NCI-H226 (cell line): ENCODE data around the gene CHST13.

Experiments
- DNase-seq: peaks from one replicate; pipeline ENCODE4 v3.0.0-alpha.2; 2015

Gene CHST13

GRCh38 chr3:126510308-126510910 is 13.5 kb upstream of the CHST13 start:
- DNase-seq = no peak

DNA sequence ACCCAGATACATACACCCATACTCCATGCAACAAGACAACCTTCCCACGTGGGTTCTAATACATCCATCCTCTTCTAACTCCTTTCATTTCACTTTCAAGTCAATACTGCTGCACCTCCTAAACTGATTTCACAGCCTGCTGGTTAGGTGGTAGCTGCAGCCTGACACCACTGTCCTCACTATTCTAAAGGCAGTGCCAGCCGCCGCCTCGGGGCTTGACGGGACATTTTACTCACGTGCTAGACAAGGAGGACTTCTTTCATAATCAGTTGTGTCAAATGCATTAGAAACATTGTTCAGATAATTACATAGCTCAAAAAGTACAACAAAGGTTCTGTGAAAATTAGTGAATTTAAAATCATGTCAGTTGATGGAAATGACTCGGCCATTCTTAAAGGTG is 12.7 kb upstream of the CHST13 start:
- no peak for DNase-seq

DNA sequence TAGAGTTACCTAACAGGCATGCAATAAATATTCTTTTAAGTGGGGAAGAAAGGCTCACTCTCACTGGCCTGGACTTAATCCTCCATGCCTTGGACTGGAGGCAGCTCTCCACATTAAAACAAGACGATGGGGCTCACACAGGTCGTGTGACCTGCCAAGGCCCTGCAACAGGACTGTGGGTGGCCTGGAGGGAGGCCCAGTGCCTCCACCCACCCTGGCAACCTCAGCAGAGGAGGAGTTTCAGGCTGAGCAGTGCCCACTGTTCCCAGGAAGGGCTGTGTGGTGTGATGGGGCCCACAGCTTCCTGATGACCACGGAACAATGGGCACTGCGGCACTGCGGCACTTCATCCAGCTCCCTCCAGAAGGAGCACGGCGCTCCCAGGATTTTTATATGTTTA is 11.9 kb upstream of the CHST13 start:
- no peak for DNase-seq

DNA sequence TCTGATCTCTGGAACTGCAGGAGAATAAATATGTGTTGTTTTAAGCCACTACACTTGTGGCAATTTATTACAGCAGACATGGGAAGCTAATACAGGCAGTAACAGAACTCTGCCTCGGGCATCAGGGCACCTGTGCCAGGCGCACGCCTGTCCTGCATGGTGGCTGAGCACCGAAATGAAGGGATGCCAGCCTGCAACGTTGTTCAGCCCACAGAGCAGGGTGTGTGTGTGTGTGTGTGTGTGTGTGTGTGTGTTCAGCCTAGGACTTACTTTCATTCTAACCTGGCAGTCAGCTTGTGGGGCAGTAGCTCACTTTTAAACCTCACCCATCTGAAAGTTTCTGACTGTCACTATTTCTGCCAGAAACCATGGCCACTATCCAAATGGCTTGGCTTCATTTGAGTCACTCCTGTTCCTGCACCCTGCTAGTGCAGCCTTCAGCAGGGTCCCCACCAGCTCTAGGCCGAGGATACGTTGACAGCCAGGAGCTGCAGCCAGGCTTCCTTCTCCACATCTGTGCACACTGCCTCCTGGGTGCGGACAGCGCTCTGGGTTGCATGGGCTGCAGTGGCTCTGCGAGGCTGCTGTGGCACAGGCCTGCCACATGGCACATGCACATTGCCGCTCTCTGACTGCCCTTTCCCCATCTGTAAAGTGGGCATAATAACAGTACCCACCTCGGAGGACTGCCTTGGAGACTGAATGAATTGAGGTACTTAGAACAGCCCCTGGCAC is 10.9 kb upstream of the CHST13 start:
- DNase-seq = no peak

- no peak for DNase-seq
Observed at GRCh38 chr3:126514161-126514560, 9.8 kb upstream of the CHST13 start.

DNA sequence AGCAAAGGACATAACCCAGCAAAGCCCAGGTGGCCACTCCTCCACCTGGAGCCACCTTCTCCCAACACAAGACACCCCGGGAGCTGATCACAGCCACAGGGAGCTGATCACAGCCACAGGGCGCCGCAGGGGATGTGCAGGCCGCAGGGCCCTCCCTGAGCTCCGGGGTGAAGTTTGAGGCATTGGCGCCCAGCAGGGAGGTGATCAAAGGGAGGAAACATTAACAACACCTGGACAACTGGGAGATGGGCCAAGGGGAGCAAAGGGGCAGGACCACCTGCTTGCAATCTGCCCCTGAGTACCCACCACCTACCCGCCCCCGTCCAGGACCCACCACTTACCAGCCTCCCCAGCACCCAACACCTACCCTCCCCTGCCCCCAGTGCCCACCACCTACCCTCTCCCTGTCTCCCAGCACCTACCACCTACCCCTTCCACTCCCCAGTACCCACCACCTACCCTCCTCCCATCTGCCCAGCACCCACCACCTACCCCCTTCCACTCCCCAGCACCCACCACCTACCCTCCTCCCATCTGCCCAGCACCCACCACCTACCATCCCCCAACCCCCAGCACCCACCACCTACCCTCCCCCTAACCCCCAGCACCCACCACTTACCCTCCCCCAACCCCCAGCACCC is 8.8 kb upstream of the CHST13 start:
- DNase-seq = no peak

GRCh38 chr3:126516152-126516935 is 7.6 kb upstream of the CHST13 start:
- DNase-seq = no peak

GRCh38 chr3:126516936-126517290 is 7.0 kb upstream of the CHST13 start:
- DNase-seq = no peak

DNA sequence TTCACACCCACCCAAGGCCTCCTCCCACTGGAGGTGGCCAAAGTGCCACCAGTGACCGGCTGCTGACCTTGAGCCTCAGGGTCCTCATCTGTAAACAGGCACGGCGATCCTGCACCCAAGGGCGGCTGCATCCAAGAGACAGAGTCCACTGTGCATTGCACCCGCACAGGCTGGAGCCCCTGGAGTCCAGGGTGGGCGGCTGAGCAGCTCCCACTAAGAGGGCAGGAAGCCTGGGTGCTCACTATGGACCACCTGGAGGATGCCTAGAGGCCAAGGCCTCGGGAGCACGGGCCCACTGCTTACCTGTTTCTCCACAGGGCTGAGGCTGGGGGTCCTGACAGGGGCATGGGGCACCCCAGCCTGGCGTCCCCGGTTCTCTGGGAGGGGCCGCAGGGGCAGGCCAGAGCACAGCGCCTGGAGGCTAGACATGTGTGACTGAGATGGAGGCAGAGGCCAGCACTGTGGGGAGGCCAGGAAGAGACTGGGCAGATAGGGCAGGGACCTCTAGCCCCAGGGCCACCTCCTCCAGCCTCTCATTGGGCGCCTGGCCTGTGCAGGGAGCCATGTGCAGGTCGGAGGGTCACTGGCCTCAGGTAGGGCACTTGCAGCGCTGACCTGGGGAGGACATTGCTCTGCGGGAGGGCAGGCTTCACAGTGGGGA is 6.5 kb upstream of the CHST13 start, which contains the start of gene UROC1:
Gene UROC1 (minus strand): TSS at position 483 of the 661 bp plus-strand sequence. CDS start 54 bp downstream, at position 429.
- DNase-seq = no peak

DNA sequence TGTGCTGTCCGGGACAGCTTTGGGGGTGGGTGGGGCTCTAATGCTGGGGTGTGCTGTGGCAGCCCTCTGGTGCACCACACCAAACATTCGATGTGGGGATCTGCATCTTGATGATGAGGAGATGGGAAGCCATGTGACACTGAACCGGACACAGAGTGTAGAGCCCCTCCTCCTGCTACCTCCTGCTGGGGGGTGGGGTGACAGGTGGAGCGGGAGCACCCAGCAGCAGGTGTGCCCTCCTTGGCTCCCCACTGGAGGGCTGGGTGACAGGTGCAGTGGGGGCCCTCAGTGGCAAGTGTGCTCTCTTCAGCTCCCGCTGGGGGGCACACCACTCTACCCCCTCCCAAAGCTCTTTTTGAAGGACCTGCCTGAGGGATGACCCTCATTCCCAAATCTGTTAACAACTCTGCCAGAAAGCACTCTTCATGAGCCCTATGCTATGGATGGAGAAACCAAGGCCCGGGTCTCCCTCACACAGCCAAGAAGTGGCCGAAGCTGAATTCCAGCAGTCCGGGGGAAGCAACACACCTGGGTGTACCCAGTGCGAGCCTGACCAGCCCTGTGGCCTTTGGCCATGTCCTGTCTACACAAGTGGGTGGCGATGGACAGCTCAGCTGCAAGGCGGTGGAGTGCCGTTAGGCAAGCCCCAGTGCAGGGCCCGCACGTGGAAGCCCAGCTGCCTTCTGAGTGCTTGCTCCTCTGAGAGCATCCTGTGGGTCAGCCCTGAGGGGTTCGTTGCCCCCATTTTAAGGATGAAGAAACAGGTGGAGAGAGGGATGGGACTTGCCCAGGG is 5.8 kb upstream of the CHST13 start:
- DNase-seq = no peak

- DNase-seq = no peak
Observed at GRCh38 chr3:126518779-126519177, 5.2 kb upstream of the CHST13 start.

- DNase-seq = no peak
Observed at GRCh38 chr3:126519506-126520455, 4.2 kb upstream of the CHST13 start.

DNA sequence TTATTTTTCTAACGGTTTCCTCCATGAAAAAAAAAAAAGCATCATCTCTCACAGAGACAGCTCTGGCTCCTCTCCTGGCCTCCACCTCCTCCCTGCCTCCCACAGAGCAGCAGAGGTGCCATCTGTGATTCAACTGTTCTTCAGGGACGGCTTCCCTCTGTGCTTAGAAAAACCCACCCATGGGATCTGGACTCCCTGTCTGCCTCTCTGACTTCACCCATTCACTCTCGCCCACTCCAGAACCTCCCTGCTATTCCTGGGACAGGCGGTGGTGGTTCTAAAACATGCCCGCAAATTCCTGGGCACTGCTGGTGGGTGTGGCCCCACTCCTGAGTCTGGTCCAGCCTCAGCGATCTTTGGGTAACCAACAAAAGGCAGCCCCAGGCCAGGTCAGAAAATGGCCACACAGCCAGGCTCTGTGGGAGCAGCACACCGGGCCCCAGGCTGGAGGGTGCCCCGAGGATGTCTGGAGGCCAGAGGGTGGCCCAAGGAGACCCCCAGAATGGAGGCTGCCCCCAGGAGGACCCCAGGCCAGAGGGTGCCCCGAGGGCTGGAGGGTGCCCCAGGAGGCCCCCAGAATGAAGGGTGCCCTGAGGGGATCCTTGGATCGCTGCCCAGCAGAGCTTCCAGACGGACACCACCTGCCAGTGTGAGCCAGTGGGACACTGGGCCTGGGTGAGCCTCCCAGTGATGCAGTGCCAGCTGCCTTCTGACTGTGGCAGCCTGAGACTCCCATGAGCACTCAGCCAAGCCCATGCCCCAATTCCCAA is 2.6 kb upstream of the CHST13 start:
- DNase-seq = no peak

GRCh38 chr3:126522363-126522788 is 1.6 kb upstream of the CHST13 start:
- peak; percentile 34 for DNase-seq

DNA sequence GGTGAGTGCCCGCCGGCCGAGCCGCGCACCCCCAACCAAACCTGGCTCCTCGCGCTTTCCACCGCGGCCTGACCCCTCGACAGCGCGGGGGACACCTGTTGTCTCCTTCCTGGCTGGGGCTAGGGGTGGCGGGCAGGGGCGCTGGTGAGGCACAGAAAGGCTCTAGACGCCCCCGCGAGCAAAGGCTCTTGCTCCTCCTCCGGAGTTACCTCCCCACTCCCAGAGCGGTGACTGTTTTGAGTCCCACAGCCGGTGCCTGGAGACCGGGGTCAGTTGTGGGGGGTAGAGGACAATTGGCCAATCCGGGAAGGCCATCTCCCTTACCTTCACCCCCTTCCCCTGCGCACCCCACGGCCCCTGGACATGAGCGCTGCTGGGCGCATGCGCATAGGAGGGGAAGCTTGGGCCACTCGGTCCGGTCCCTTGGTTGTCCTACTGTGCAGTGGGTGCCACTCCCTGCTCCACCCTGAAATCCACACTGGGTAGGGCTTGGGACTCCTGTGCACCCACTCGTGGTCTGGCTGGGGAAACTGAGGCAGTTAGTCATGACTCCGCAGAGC is 554 bp downstream of the CHST13 start:
- peak; percentile 18 for DNase-seq

DNA sequence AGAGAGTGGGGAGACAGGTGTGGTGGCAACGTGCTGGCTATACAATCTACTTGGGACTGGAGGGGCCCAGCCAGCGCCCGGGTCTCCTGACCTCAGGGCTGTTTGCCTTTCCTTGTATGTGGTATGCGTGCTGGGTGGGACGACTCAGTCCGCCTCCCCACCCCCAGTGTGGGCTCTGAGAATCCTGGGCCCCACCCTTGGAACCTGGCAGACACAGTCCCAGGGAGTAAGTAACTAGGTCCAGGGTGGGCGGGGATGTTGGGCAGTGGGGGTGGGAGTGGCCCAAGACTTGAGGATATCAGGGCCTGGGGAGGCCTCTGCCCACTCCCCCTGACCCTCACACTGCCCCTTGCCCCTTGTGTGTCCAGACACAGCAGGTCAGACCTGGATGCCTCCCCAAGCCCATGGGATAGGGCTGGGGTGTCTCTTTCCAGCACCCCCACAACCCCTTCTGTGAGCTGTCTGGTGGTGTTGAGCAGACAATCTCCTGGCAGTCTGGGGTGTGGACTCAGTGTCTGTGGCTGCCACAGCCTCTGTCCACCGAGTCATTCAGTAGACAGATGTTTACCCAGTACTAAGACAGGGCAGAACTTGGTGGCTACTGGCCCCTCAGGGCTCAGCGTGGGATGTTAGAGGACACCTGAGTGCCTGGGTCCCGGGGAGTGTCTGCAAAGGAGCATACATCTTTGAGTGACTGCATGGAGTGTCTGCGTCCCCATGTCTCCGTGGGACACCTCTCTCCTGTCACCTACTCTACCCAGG is 1.3 kb downstream of the CHST13 start:
- DNase-seq = no peak

DNA sequence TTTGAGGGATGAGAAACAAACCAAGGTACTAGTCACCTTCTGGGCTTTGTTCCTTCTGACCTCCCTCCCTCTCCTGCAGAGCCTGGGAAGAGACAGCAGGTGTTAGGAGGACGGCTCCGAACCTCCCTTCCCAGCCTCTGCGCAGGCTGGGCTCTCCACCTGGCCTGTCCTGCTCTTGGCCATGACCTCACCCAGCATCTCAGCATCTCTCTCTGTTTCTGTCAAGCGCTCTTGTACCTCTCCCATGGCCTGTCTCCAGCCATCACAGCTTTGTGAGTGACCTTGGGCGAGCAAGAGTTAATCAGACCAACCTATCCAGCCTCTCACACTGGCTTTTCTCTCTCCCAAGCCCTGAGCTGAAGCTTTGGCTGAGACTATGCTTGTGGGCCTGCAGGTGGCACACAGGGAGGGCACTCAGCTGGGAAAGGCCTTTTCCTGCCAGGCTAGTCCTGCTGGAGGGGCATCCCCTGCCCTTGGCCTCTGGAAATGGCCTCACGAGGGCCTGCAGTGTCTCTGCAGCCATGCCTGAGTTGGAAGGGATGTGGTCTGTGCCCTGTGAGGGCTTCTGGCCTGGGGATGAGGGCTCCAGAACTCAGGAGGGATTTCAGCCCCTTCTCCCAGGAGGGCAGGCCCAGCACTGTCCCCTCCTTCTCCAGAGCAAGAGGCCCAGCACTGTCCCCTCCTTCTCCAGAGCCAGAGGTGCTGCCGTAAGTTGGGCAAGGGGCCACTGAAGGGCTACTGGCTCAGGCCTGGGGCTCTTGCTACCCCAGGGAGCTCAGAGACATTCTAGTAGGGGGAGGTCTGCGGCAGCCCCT is 2.1 kb downstream of the CHST13 start:
- no peak for DNase-seq

DNA sequence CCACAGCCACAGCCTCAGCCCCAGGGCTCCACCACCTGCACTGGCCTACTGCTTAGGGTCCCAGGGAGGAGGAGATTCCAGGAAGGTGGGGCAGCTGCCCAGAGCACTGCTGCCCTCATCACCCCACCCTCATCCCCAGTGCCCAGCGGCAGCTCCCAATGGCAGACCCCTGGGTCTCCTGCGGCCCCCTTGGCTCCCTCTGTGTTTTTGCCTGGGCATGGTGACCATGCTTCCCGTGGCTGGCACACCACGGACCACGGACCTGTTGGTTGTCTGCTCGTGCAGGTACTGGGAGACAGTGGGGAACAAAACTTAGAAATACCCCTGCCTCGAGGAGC is 2.7 kb downstream of the CHST13 start:
- DNase-seq = no peak
